CD14-positive monocyte (primary cell): ENCODE data around the gene PRKN. TPM values are rescaled to one million over a fixed set of nuclear protein-coding genes. Genes with fewer than 3 reads are reported as not detected.

Source experiments
- DNase-seq, 3 donors: peaks; one replicate each; pipeline ENCODE4 v3.0.0-alpha.2; 2011 to 2022
- H2AFZ ChIP-seq: 2 replicates; pipeline ENCODE4 v1.6.0; 2012; ENCODE audit warnings: mild to moderate bottlenecking, low read depth, low read length, inconsistent platforms; ENCODE audit not compliant: insufficient read depth, poor library complexity, severe bottlenecking
- H3K27ac ChIP-seq, 2 donors: 1 replicate in 1 of 2; 2 replicates in 1 of 2; pipeline ENCODE4 v1.5.1; 2012 to 2013; ENCODE audit warnings: low read length in 2 of 2, control low read depth in 1 of 2, inconsistent platforms in 1 of 2, low read depth in 1 of 2, mild to moderate bottlenecking in 1 of 2
- H3K27me3 ChIP-seq, 2 donors: one replicate each; pipeline versions ENCODE4 v1.6.0 to v1.6.1; 2011 to 2013; ENCODE audit warnings: low read length in 2 of 2; ENCODE audit not compliant: control insufficient read depth in 2 of 2, insufficient read depth in 2 of 2
- H3K36me3 ChIP-seq, 2 donors: replicated peaks in 1 of 2; 1 replicate in 1 of 2; 2 replicates in 1 of 2; pipeline versions ENCODE4 v1.5.1 to v1.6.1; 2012 to 2013; ENCODE audit warnings: low read length in 2 of 2, control low read depth in 1 of 2, inconsistent platforms in 1 of 2, mild to moderate bottlenecking in 1 of 2; ENCODE audit not compliant: insufficient read depth in 2 of 2, control insufficient read depth in 1 of 2
- H3K4me1 ChIP-seq, 2 donors: 1 replicate in 1 of 2; 2 replicates in 1 of 2; pipeline versions ENCODE4 v1.5.1 to v1.6.1; 2012 to 2013; ENCODE audit warnings: low read length in 2 of 2, control low read depth in 1 of 2, inconsistent platforms in 1 of 2, mild to moderate bottlenecking in 1 of 2, moderate library complexity in 1 of 2; ENCODE audit not compliant: insufficient read depth in 2 of 2, control insufficient read depth in 1 of 2
- H3K4me2 ChIP-seq: replicated peaks from 2 replicates; pipeline ENCODE3; 2012; ENCODE audit warnings: low read length, moderate library complexity, mild to moderate bottlenecking; ENCODE audit not compliant: poor library complexity, severe bottlenecking; ENCODE audit errors: extremely low read depth
- H3K4me3 ChIP-seq, 3 experiments: fragments of 200-600 bp in 1 of 3; sonication (generic) in 1 of 3; replicated peaks in 1 of 3; 1 replicate in 2 of 3; 2 replicates in 1 of 3; pipeline ENCODE4 v1.5.1; 2011 to 2013; ENCODE audit warnings: low read length in 3 of 3, mild to moderate bottlenecking in 3 of 3, control low read depth in 2 of 3, low read depth in 2 of 3, inconsistent platforms in 1 of 3, moderate library complexity in 1 of 3
- H3K79me2 ChIP-seq: 2 replicates; pipeline ENCODE4 v1.6.0; 2012; ENCODE audit warnings: mild to moderate bottlenecking, control low read depth, inconsistent platforms, low read length, moderate library complexity; ENCODE audit not compliant: insufficient read depth
- H3K9ac ChIP-seq: 2 replicates; pipeline ENCODE4 v1.6.0; 2017; ENCODE audit warnings: low read length, mild to moderate bottlenecking; ENCODE audit not compliant: insufficient read depth, poor library complexity, severe bottlenecking
- H3K9me3 ChIP-seq, 2 donors: replicated peaks in 1 of 2; 1 replicate in 1 of 2; 2 replicates in 1 of 2; pipeline versions ENCODE4 v1.5.1 to v1.6.1; 2012 to 2013; ENCODE audit warnings: low read length in 2 of 2, control low read depth in 1 of 2; ENCODE audit not compliant: control insufficient read depth in 1 of 2, insufficient read depth in 1 of 2
- H4K20me1 ChIP-seq: 2 replicates; pipeline ENCODE4 v1.6.0; 2012; ENCODE audit warnings: mild to moderate bottlenecking, low read length, control low read depth, moderate library complexity; ENCODE audit not compliant: insufficient read depth
- H3K27ac Mint-ChIP-seq, 7 donors: one replicate each; pipeline ENCODE4 v1.8.0; 2020; ENCODE audit warnings: mild to moderate bottlenecking in 7 of 7, mixed read lengths in 7 of 7, moderate library complexity in 6 of 7, inconsistent platforms in 2 of 7
- H3K27me3 Mint-ChIP-seq, 3 donors: one replicate each; pipeline ENCODE4 v1.8.0; 2021 to 2022; ENCODE audit warnings: low read depth in 3 of 3, mild to moderate bottlenecking in 3 of 3, mixed read lengths in 3 of 3, moderate library complexity in 3 of 3, inconsistent platforms in 1 of 3
- H3K36me3 Mint-ChIP-seq, 2 donors: one replicate each; pipeline ENCODE4 v1.8.0; 2020; ENCODE audit warnings: mixed read lengths in 2 of 2, inconsistent platforms in 1 of 2, mild to moderate bottlenecking in 1 of 2
- H3K4me1 Mint-ChIP-seq: one replicate; pipeline ENCODE4 v1.8.0; 2020; ENCODE audit warnings: mild to moderate bottlenecking, mixed read lengths
- H3K4me3 Mint-ChIP-seq, 2 donors: one replicate each; pipeline ENCODE4 v1.8.0; 2020; ENCODE audit warnings: mild to moderate bottlenecking in 2 of 2, mixed read lengths in 2 of 2, moderate library complexity in 1 of 2
- H3K9me3 Mint-ChIP-seq, 7 donors: one replicate each; pipeline ENCODE4 v1.8.0; 2020 to 2022; ENCODE audit warnings: mixed read lengths in 7 of 7, mild to moderate bottlenecking in 6 of 7, moderate library complexity in 6 of 7, inconsistent platforms in 2 of 7
- CTCF ChIP-seq: fragments of 200-600 bp; IDR thresholded peaks from one replicate; pipeline ENCODE4 v1.8.0; 2022; ENCODE audit warnings: antibody characterized with exemption, mild to moderate bottlenecking
- WGBS: methylation state at CpG from one replicate; pipeline ENCODE4 v1.1.5; 2013; ENCODE audit warnings: missing lambda C conversion rate; ENCODE audit not compliant: insufficient coverage; 5-methylcytosine and 5-hydroxymethylcytosine counted together
- intact Hi-C, 2 donors: fragments of 100-400 bp; cut with micrococcal nuclease; formaldehyde crosslinking; loops; one replicate each; pipeline versions ENCODE4 v1.15.0 to v1.15.1; 2023
- polyA plus RNA-seq, 3 donors: library from polyadenylated mRNA; depleted of rRNA in 1 of 3; unstranded in 2 of 3; stranded (reverse) in 1 of 3; fragments of 300-500 nt in 2 of 3; fragments of >200 nt in 1 of 3; fragmentation: Illumina TruSeq in 2 of 3; gene quantifications; 1 replicate in 2 of 3; 2 replicates in 1 of 3; pipeline ENCODE4 v1.2.3, GENCODE V29; 2012 to 2021

PRKN gene
- polyA plus RNA-seq, 3 donors: 0.19 to 0.21 TPM; not detected in 1

- H3K9me3 Mint-ChIP-seq: peaks cover 2 to 17% (median 4%) of the 10 kb centered on the region in 7 donors
These were observed 355.5 kb downstream of the PRKN start for GRCh38 chr6:162372106-162372505.

GRCh38 chr6:162371121-162371520 is 356.4 kb downstream of the PRKN start:
- Histone ChIP-seq H3K4me2 (no peak overlapping the region), H3K79me2 (no peaks in the 10 kb centered on the region), H3K27ac (no peak overlapping the region), H2AFZ (no peak overlapping the region), H3K4me1 (no peaks in the 10 kb centered on the region), H3K4me3 (no peak overlapping the region), H3K27me3 (no peaks in the 10 kb centered on the region), H3K9me3 (peaks cover 19 to 34% of the 10 kb centered on the region in 2 donors), H3K9ac (no peak overlapping the region), H4K20me1 (no peaks in the 10 kb centered on the region), H3K36me3 (no peaks in the 10 kb centered on the region)
- intact Hi-C loops: no loop called here
- DNase-seq: no peak
- no peak for TF ChIP-seq CTCF
- Mint-ChIP-seq H3K9me3 (peaks cover 0 to 19% (median 4%) of the 10 kb centered on the region in 7 donors), H3K27me3 (no peaks in the 10 kb centered on the region), H3K4me3 (no peak overlapping the region), H3K4me1 (no peaks in the 10 kb centered on the region), H3K27ac (no peak overlapping the region), H3K36me3 (no peaks in the 10 kb centered on the region)
- 77% methylated on average over 3 of the region's 5 CpGs for WGBS

More at GRCh38 chr6:162372106-162372505, 355.5 kb downstream of the PRKN start:
- H3K4me2 ChIP-seq: no peak overlapping the region
- no peaks in the 10 kb centered on the region for H3K79me2 ChIP-seq
- H3K27me3 ChIP-seq: no peaks in the 10 kb centered on the region
- WGBS: 89% methylated on average over 6 of the region's 9 CpGs
- H3K4me1 Mint-ChIP-seq: no peaks in the 10 kb centered on the region
- H3K4me3 ChIP-seq: no peak overlapping the region
- no peaks in the 10 kb centered on the region for H3K36me3 Mint-ChIP-seq
- H2AFZ ChIP-seq: no peak overlapping the region
- no peak for DNase-seq
- H3K9me3 ChIP-seq: peaks cover 24 to 30% of the 10 kb centered on the region in 2 donors
- no peak for TF ChIP-seq CTCF
- H3K27ac Mint-ChIP-seq: no peak overlapping the region
- no peak overlapping the region for H3K4me3 Mint-ChIP-seq
- no peaks in the 10 kb centered on the region for H3K27me3 Mint-ChIP-seq
- H3K27ac ChIP-seq: no peak overlapping the region
- intact Hi-C loops: no loop called here
- H3K36me3 ChIP-seq: no peaks in the 10 kb centered on the region
- no peaks in the 10 kb centered on the region for H4K20me1 ChIP-seq
- H3K9ac ChIP-seq: no peak overlapping the region
- no peaks in the 10 kb centered on the region for H3K4me1 ChIP-seq
